ENCODE measurements around the gene PTGER2.

Gene PTGER2

GRCh38 chr14:52333108-52333507 is 19.0 kb downstream of the PTGER2 start:
- TF ChIP-seq, protein P1, sequence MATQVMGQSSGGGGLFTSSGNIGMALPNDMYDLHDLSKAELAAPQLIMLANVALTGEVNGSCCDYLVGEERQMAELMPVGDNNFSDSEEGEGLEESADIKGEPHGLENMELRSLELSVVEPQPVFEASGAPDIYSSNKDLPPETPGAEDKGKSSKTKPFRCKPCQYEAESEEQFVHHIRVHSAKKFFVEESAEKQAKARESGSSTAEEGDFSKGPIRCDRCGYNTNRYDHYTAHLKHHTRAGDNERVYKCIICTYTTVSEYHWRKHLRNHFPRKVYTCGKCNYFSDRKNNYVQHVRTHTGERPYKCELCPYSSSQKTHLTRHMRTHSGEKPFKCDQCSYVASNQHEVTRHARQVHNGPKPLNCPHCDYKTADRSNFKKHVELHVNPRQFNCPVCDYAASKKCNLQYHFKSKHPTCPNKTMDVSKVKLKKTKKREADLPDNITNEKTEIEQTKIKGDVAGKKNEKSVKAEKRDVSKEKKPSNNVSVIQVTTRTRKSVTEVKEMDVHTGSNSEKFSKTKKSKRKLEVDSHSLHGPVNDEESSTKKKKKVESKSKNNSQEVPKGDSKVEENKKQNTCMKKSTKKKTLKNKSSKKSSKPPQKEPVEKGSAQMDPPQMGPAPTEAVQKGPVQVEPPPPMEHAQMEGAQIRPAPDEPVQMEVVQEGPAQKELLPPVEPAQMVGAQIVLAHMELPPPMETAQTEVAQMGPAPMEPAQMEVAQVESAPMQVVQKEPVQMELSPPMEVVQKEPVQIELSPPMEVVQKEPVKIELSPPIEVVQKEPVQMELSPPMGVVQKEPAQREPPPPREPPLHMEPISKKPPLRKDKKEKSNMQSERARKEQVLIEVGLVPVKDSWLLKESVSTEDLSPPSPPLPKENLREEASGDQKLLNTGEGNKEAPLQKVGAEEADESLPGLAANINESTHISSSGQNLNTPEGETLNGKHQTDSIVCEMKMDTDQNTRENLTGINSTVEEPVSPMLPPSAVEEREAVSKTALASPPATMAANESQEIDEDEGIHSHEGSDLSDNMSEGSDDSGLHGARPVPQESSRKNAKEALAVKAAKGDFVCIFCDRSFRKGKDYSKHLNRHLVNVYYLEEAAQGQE (IDR thresholded peaks at IDR 0.05; ENCODE audit: insufficient read depth in 1 of 2, low read depth in 2 of 2, low read length in 2 of 2), result no peak

DNA sequence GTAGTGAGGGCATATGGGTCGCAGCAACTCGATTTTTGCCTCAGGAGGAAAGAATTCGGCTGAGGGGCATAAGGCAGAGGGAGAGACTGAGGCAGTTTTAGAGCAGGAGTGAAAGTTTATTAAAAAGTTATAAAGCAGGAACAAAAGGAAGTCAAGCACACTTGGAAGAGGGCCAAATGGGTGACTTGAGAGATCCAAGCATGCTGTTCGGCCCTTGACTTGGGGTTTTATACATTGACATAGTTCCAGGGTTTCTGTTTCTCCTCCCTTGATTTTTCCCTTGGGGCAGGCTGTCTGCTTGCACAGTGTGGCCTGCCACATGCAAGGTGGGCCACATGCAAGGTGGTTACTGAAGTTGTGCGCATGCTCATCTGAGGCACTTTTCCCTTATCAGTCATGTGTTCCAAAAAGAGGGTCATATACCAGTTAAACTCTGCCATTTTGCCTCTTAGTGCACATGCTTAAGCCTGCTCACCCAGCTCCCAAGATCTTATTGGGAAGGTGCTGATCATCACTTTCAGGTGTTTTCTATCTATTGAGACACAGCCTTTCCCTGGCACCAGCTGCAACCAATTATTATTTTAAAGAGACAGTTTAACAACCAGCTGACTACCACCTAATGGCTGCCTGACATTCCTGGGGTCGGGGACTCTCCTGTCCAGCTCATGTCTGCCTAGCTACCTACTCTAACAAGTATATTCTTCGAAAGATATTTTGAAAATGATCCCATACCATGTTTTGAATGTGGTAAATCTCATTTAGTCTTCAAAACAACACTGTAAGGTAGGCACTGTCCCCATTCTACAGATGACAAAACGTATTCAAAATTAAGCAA is 19.9 kb downstream of the PTGER2 start:
- TF ChIP-seq SIN3A (IDR thresholded peaks at IDR 0.05; ENCODE audit: borderline replicate concordance, insufficient read depth, low read length) (no peak), POLR2AphosphoS5 (IDR thresholded peaks at IDR 0.05; ENCODE audit: low read depth, low read length) (no peak), TAF1 (IDR thresholded peaks at IDR 0.05; ENCODE audit: borderline replicate concordance, insufficient read depth, low read length) (no peak), FOXP2 (optimal IDR thresholded peaks at IDR 0.05; ENCODE audit: borderline replicate concordance, extremely low read depth, extremely low read length, insufficient read depth) (no peak)
- TF ChIP-seq, protein P1 (IDR thresholded peaks at IDR 0.05; ENCODE audit: insufficient read depth in 1 of 2, low read depth in 2 of 2, low read length in 2 of 2), result no peak

DNA sequence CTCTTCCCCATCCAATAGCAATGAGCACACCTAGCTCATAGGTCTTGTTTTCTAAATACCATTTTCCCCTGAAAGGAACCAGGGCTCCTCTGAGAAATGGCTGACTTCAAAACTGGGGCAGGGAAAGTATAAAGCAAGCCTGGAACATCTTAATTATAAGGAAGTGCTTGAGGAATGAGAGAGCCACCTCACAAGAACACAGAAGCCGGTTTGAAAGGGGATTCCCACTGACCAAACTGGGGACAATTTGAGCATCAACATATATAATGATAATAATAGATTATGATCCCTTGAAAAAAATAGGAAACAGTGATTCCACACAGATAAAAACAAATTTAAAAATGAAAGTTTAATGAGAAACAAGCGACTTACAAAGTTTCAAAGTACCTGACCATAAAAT is 22.1 kb downstream of the PTGER2 start:
- TF ChIP-seq POLR2AphosphoS5 (IDR thresholded peaks at IDR 0.05; ENCODE audit: low read depth, low read length), result no peak
- TF ChIP-seq FOXP2 (optimal IDR thresholded peaks at IDR 0.05; ENCODE audit: borderline replicate concordance, extremely low read depth, extremely low read length, insufficient read depth), result no peak
- TF ChIP-seq SIN3A (IDR thresholded peaks at IDR 0.05; ENCODE audit: borderline replicate concordance, insufficient read depth, low read length), result no peak
- TF ChIP-seq, protein P1 (IDR thresholded peaks at IDR 0.05; ENCODE audit: insufficient read depth in 1 of 2, low read depth in 2 of 2, low read length in 2 of 2), result no peak
- no peak for TF ChIP-seq TAF1 (IDR thresholded peaks at IDR 0.05; ENCODE audit: borderline replicate concordance, insufficient read depth, low read length)

- TF ChIP-seq POLR2AphosphoS5 (IDR thresholded peaks at IDR 0.05; ENCODE audit: low read depth, low read length), result no peak
- no peak for TF ChIP-seq TAF1 (IDR thresholded peaks at IDR 0.05; ENCODE audit: borderline replicate concordance, insufficient read depth, low read length)
- TF ChIP-seq, protein P1 (IDR thresholded peaks at IDR 0.05; ENCODE audit: insufficient read depth in 1 of 2, low read depth in 2 of 2, low read length in 2 of 2), result no peak
- TF ChIP-seq FOXP2 (optimal IDR thresholded peaks at IDR 0.05; ENCODE audit: borderline replicate concordance, extremely low read depth, extremely low read length, insufficient read depth), result peak; percentile 53
- TF ChIP-seq SIN3A (IDR thresholded peaks at IDR 0.05; ENCODE audit: borderline replicate concordance, insufficient read depth, low read length), result no peak
Observed at GRCh38 chr14:52338051-52338681, 24.1 kb downstream of the PTGER2 start.

Measured in PFSK-1 (cell line).